ENCODE results near the gene PPP1CA. TPM values are rescaled to one million over a fixed set of nuclear protein-coding genes. Genes with fewer than 3 reads are reported as not detected.

The PPP1CA gene
- total RNA-seq, 1 donor from 2014 or later = 92.4 TPM

- no peak for DNase-seq (ENCODE audit: low spot score)
Measured at GRCh38 chr11:67387069-67387468, 14.6 kb downstream of the PPP1CA start.

GRCh38 chr11:67384851-67385366 lies 16.7 kb downstream of the PPP1CA start:
- DNase-seq (ENCODE audit: low spot score) = no peak

- DNase-seq (ENCODE audit: low spot score) = no peak
Measured at GRCh38 chr11:67382276-67383136, 19.2 kb downstream of the PPP1CA start.

- no peak for DNase-seq (ENCODE audit: low spot score)
Measured at GRCh38 chr11:67381244-67381972, 20.2 kb downstream of the PPP1CA start.

- no peak for DNase-seq (ENCODE audit: low spot score)
Measured at GRCh38 chr11:67379061-67380058, 22.3 kb downstream of the PPP1CA start.

- no peak for DNase-seq (ENCODE audit: low spot score)
Measured at GRCh38 chr11:67378544-67378943, 23.1 kb downstream of the PPP1CA start.

GRCh38 chr11:67376873-67377808 lies 24.5 kb downstream of the PPP1CA start:
- no peak for DNase-seq (ENCODE audit: low spot score)

- DNase-seq (ENCODE audit: low spot score) = no peak
Measured at GRCh38 chr11:67376063-67376820, 25.4 kb downstream of the PPP1CA start.

GRCh38 chr11:67375320-67376055 lies 26.2 kb downstream of the PPP1CA start:
- no peak for DNase-seq (ENCODE audit: low spot score)

- no peak for DNase-seq (ENCODE audit: low spot score)
Measured at GRCh38 chr11:67374571-67375281, 26.9 kb downstream of the PPP1CA start.

- no peak for DNase-seq (ENCODE audit: low spot score)
Measured at GRCh38 chr11:67373648-67374570, 27.7 kb downstream of the PPP1CA start.

- DNase-seq (ENCODE audit: low spot score) = no peak
Measured at GRCh38 chr11:67372993-67373647, 28.5 kb downstream of the PPP1CA start, which contains the start of gene CLCF1. CLCF1 (minus strand) TSS chr11:67373598; CDS start chr11:67373539, 59 bp downstream.

- no peak for DNase-seq (ENCODE audit: low spot score)
Measured at GRCh38 chr11:67372321-67372992, 29.2 kb downstream of the PPP1CA start.

GRCh38 chr11:67371911-67372320 lies 29.7 kb downstream of the PPP1CA start:
- no peak for DNase-seq (ENCODE audit: low spot score)

- DNase-seq (ENCODE audit: low spot score) = no peak
Measured at GRCh38 chr11:67371189-67371910, 30.3 kb downstream of the PPP1CA start.

All from mesenteric fat pad (tissue), 1 donor.